ENCODE measurements around the gene PMS1.
"Not testable (repeated sequence)": the region's sequence is repeated elsewhere in the genome, so short reads cannot be mapped to it uniquely, and the experiment has no call there.

Gene PMS1

DNA sequence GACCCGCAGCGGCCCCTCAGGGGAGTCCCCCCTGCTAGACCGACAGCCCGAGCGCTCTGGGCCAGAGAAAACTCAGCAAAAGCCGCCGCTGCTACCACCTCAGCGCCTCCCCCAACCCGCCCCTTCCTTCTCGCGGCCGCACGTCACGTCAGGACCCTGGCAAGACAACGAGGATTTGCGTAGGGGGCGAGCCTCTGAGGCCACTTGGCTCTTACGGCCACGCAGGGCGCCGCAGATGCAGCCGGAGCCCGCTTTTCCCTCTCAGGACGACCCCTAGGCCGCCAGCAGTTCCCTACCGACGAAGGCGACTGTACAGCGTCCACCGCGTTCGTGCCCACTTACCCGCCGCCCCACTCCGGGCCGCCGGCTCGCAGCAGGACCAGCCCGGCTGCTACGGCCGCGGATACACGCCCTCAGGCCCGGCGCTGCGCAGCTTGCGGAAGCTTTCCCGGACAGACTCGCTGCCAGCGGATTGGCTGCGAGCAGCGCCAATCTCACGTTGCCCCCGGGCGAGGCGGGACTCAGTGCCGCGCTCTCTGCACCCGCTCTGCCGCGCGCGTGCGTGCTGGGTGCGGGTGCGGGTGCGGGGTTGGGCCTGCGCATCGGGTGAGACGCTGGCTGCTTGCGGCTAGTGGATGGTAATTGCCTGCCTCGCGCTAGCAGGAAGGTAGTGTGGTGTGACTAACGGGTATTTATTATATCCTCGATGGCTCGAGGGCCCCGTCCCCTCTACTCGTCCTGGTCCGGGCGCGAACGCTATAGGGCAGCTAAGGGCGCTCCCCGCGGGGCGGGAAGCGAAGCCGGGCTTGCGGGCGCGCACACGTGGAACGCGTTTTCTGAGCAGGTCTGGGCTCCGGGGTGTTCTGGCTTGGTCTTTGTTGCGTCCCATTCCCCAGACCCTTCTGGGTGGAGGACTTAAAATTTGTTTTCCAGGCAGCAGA lies at the start of gene PMS1, which contains the start of gene ORMDL1:
TSS of gene PMS1 (plus strand) at position 524 of the 941 bp plus-strand sequence. CDS start 7,360 bp downstream, outside the sequence.
TSS of gene ORMDL1 (minus strand) at position 413 of the 941 bp plus-strand sequence. CDS start 1,744 bp downstream, outside the sequence.
- peak; percentile 59 for DNase-seq

DNA sequence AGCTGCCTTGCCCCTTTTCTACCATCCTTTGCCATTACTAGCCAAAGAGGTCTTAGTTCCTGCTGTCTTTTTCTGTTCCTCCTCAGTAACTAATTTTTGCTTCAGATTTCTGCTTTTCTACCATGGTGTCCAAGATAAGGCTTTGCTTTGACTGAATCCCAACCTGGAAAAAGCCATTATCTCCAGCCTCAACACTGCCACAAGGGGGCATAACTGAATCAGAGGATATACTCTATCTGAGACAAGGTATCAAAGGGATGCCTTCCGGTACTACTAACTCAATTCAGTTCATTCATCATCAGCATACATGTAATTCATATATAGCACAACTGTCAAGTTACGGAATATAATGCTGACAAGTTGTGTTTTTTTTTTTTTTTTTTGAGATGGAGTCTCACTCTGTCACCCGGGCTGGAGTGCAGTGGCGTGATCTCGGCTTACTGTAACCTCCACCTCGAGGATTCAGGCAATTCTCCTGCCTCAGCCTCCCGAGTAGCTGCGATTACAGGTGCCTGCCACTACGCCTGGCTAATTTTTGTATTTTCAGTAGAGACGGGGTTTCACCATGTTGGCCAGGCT lies 33.1 kb upstream of the PMS1 start:
- no peak for DNase-seq

DNA sequence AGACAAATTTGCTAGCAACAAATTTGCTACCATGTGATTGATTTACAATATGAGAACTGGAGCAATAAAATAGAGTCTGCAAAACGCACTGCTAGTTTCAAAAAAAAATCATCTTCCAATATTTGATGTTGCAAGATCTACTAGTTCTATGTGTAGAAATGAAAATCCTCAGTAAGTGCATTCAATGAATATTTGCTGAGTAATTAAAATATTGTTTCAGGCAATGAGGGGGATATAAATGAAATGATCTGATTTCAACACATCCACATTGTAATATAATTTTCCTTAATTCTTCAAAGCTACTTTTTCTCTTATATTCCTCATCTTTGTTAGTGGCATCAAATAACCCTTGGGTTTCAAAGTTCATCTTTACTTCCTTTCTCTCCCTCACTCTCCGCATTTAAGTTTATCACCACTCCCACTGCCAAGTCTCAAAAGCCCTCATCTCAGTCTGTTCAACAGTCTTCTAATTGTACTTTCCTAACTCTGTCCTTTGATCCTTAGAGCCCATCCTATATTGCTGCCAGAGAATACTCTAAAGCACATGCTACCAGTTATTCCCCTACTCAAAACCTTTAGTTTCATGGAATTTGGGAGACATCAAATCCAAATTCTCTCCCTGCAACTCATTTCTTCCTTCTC lies 27.8 kb upstream of the PMS1 start:
- no peak for DNase-seq

DNA sequence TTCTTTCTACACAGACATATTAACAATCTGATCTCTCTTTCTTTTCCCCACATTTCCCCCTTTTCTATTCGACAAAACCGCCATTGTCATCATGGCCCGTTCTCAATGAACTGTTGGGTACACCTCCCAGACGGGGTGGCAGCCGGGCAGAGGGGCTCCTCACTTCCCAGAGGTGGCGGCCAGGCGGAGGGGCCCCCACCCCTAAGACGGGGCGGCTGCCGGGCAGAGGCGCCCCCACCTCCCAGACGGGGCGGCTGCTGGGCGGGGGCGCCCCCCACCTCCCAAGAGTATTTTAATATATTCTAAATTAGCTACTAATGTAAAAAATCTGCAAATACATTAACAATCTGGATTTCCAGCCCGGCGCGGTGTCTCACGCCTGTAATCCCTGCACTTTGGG lies 24.1 kb upstream of the PMS1 start:
- DNase-seq: not testable (repeated sequence)

DNA sequence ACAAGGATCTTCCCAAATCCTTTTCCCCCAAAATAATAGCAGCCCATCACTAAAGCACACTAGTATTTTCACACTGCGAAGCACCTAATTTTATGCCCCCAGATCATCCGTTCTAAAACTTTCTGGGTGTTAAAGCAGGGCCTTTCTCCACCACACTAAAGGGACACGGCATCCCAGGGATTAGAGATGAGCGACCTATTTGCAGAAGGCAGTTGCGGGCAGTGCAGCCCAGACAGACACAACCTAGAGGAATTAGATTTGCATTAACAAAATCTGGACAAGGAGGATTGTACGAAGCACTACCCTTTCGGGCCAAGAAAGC lies 22.1 kb upstream of the PMS1 start:
- DNase-seq: no peak

DNA sequence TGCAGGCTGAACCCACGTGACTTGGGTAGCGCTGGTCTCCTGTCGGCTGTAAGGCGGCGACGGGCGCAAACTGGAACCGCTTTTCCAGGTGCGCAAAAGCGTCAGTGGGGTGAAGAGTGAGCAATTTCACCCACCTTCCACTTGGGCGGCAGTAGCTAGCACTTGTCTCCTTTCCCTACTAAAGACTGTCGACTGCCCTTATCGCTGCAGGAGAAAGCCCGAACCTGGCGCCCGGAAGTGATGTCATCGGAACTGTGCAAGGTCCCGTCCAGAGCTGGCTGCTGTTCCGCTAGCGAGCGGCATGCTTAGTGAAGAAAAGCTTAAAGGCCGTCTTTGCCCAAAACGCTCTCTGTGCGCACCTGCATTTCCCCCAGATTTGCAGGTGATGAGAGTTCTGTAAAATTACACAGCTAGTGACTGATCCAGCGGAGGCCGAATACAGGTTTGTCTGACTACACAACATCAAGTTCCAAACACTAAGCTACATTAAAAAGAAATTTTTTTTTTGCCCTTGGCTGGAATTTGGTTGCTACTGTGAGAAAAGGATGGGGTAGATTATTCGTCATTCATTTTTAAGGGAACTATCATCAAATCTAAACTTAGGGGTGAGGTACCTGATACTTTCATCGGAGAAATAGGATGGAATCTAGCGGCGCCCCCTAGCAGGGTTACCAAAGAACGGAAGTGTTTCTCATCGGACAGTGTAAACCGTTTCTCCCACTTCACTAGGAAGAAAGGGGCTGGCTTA lies 21.5 kb upstream of the PMS1 start, which contains the start of gene OSGEPL1:
TSS of gene OSGEPL1 (minus strand) at position 242 of the 748 bp plus-strand sequence. CDS start 1,152 bp downstream, outside the sequence.
- DNase-seq: peak; percentile 85

DNA sequence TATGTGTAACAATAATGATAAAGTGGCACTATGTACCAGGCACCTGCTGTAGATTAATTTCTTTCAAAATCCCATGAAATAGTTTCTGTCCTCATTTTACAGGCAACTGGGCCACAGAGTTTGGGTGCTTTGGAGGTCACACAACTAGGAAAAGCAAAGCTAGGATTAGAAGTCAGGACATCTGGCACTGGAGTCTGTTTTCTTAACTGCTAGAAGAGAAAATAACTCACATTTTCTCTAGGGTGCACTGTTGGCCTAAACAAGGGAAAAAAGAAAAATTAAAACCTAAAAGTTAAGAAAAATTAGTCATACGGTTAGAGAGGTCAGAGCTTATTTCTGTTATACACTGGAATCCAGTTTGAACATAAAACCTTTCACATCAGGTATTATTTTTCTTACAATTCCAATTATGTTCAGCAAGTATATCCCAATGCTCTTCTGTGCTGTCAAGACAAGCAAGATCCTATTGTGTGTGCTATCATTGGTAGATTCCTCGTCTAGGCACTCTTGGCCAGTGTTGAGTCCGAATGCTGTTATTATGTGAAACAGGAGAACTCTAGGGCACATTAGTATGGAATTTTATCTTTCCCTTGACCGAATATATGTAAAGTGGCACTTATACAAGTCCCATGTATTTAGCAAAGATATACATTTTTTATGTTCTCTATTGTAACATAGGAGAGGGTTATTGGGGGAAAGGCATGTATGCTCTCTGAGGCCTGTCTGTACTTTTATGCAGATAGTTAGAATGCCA lies 20.2 kb upstream of the PMS1 start:
- no peak for DNase-seq

DNA sequence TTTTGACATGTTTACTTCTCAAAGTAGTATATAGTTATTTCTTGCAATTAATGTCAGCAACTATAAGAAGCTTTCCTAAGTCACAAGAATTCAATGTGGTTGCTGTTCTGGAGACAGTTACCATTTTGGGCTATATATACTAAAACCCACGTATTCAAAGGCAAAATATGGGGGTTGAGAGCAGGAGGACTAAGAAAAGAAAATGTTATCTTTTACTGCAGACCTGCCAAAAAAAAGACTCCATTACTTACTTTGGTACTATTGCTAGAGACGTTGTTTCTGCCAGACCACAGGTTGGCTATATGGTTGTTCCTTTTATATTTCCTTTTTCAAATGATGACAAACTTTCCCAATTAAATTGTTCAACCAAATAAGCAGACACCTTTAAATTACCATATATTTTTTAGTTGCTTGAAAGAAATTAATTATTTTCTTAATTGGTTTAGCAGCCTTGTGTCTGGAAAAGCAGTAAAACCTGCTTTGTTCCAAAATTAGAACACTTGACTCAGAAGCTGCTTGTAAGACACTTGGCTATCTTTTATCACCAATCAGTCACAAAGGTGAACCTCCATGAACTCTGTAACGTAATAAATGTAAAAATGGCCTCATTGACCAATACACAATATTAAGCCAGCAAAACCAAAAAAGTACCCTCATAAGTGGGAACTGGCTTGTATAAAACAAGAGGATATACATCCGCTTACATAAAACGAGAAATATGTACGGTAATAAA lies 13.5 kb upstream of the PMS1 start:
- DNase-seq: no peak

DNA sequence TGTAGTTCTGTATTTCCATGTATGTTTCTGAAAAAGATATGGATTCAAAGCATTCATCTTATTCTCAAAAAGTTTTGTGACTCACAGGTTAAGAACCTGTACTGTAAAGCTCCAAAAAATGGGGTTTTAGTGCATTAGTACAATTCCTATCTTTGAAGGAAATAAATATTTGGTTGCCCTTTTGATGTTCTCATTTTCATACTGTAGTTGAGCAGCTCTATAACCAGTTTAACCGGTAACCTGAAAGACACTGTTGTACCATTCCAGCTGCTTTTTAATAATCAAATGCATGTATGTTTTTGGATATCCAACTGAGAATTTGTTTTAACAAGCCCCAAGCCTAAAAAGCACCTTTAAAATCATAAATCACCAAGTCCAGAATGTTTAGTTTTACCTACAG lies 12.0 kb upstream of the PMS1 start:
- DNase-seq: no peak

DNA sequence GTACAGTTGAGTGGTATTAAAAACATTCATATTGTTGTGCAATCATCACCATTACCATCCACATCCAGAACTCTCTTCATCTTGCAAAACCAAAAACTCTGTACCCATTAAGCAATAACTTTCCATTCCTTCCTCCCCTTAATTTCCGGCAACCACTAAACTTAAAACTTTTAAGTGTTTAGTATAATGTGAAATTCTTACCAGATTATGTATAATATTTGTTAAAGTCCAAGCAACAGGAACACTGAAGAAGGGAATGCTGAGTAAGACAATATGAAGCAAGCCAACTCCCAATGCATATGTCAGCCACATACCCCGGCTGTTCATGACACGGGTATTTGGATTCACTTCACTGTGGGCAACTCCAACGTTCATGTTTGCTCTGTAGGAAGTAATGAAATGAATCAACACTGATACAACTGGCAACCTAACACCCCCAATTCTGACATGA lies 2.0 kb upstream of the PMS1 start:
- no peak for DNase-seq

DNA sequence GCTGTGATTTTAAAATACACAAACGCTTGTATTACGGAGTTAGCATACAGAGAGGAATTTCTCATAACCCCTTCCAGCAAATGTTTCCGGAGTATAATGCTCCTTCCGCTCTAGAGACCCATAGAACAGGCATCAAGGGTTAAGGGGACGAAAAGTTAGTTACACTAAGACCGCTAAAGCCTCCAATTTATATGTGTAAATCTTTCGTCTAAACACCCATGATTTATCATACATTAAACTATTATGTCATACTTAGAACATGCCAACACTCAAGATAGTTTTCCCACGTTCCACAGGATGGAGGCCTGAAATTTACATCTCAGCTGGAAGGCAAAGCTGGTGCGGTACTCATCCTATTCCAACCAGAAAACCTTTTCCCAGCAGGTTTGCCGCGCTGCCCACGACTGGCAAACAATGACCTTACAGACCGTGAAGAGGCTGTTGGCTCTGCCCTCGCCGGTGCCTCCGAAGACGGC lies 761 bp upstream of the PMS1 start:
- DNase-seq: no peak

DNA sequence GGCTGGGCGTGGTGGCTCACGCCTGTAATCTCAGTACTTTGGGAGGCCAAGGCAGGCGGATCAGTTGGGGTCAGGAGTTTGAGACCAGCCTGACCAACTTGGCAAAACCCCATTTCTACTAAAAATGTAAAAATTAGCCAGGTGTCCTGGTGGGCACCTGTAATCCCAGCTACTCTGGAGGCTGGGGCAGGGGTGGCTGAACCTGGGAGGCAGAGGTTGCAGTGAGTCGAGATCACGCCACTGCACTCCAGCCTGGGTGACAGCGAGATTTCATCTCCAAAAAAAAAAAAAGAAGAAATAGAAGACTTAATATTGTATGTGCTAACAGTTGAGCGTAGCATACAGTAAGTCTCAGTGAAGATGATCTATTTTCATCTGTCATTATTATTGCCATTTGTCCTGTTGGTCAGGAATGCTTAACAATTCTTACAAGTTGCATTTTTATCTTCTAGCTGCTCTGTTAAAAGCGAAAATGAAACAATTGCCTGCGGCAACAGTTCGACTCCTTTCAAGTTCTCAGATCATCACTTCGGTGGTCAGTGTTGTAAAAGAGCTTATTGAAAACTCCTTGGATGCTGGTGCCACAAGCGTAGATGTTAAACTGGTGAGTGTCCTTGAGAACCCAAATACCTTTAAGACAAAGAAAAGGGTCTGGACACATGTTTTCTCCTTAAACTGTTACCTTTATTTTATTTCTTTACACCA lies 7.2 kb downstream of the PMS1 start:
- no peak for DNase-seq

DNA sequence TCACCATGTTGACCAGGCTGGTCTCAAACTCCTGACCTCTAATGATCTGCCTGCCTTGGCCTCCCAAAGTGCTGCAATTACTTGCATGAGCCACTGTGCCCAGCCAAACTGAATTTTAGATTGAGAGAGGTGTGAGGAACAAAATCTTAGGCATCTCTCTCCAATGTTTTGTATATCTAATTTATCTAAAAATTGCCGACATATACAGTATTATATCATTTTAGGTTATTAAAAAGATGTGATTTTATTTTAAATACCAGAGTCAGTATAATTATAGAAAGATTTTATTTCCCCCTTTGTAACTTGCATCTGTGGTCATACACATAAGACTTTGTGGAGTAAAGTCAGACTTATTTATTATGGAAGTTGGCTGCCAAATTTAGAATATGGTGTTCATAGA lies 10.1 kb downstream of the PMS1 start:
- no peak for DNase-seq

DNA sequence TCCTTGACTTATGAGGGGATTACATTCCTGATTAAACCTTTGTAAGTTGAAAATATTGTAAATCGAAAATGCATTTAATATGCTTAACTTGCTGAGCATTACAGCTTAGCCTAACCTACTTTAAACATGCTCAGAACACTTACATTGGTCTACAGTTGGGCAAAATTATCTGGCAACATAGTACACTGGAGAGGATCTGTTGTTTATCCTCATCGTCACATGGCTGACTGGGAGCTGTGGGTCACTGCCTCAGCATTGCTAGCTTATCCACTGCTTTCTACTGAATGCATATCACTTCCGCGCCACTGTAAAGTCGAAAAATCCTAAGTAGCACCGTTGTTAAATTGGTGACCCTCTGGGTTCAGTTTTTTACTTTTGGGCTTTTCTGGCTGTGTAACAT lies 13.7 kb downstream of the PMS1 start:
- DNase-seq: no peak

DNA sequence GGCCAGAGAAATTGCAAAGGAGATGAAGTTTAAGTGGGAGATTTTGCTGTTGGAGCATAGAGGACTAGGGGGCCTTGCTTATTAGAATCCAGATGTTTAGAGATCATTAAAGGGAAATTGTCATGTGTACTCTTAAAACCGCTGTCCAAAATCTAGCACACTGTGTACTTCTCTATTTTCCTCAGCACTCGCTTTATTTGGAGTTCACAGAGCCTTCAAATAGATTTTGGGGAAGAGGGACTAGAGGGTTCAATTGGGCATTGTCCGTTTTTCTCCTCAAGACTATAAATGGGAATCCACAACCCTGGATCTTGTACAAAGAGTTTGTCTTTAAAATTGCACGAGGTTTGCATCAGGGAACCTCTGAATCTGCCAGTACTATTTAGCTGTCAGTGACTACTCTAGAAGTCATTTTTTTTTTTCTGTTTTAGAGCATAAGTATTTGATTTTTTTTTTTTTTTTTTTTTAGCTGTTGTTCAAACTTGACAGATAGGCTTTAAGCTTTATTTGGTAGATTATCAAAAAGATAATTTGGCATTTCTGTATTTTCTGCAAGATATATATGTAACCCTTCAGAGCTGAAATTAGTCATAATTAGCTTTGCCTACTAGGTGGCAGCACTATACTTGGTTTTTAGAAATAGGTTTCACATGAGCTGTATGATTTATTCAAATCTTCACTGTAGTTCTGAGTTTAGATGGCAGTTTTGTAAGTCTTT lies 14.2 kb downstream of the PMS1 start:
- no peak for DNase-seq

DNA sequence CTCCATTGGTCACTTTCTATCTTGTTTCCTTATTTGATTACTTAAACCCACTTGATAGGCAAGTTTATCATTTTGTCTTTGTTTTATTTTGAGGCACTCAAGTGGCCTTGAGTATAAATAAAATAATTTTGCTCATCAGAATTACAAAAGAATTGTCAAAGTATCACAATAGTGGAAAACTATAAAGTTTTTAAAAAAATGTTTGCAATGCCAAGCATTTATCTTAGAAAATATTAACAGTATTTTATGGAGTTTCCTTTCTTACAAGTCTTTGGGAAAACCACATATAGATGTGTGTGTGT lies 14.7 kb downstream of the PMS1 start:
- DNase-seq: no peak

DNA sequence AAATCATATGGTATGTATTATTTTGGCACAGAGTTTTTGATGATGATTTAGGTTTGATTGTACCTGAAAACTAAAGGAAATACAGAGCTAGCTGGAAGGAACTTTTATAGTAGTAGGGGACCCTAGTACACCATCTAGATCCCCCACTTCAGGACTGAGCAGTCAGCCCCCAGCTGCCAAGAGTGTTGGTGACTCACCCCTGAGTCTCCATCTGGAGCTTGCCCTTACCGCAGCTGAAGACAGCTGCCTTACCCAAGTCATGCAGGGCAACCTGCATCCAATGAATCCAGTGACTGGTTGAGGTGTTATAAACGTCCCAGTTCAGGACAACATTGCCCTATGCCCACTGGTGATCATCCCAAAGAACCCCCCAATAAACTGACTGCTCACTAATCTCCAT lies 15.3 kb downstream of the PMS1 start:
- no peak for DNase-seq

DNA sequence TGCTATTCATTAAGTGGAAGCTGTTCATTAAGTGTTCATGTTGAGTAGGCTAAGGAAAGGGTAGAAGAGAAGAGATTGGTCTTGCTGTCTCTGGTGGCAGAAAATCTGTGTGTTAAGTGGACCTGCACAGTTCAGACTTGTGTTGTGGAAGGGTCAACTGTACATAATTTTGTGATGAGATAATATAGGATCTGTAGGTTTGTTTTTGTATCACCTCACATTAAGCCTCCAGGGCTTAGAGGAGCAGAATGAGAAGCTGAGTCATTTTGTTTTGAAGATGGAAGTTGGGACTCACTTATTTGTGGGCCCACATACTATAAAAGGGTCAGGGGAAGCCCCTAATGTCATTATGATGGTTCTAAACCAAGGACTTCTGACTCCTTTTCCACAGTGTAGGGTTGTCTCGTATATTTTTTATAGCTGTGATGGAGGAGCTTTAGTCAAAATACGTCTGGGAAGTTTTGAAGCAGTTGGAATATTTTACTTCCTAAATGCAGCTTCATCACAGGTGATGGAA lies 18.2 kb downstream of the PMS1 start:
- no peak for DNase-seq

DNA sequence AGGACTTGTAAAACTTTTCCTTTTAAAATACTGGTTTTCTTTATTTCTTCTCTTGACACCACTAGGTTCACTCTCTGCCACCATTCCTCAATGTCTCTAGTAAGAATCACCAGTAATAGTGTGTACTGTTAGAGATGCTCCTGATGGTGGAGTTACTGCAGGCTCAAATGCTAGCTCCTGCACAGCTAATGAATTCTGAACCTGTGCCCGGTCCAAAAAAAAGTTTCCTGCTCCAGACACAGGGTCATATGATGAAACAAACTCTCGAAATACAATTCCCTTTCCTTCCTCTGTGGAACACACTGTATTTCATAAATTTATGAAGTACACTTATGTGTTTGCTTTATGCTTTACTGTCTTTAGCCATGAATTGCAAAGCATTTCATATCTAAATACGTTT lies 19.2 kb downstream of the PMS1 start:
- DNase-seq: no peak

Data from NCI-H2107 (cell line).